Stimulated activated CD4-positive, alpha-beta T cell treated with anti-CD3 and anti-CD28 coated beads, Interleukin-12 subunit alpha, Interleukin-12 subunit beta, amount 100 ng/mL, for 48 hours (primary cell): Measurements from ENCODE around the gene PKHD1.
A peak's percentile ranks its signal among the peaks of the same experiment; 100 is the strongest.
"Not testable (repeated sequence)": the region's sequence is repeated elsewhere in the genome, so short reads cannot be mapped to it uniquely, and the experiment has no call there.

ENCODE experiments used
- DNase-seq, 3 donors: peaks; one replicate each; pipeline ENCODE4 v3.0.0-alpha.2; 2020; ENCODE audit warnings: low read depth in 2 of 3, low spot score in 1 of 3

The PKHD1 gene

DNA sequence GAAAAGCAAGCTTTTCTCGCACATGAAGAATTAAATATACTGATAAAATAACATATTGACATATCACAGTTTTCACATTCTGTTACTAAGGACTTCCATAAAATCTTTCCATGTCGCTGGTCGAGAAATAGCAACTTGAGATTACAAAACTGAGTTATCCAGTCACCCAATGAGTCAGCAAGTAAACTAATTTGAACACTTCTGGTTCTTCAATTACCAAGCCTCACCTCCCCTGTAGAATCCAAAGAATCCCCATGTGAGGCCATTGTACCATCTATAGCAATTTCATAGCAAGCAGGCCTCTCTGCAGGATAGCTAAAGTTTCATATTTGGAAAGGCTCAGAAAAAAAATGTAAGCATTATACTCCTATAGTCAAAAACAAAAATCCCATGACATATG, 87.3 kb downstream of the PKHD1 start:
- DNase-seq: no peak

DNA sequence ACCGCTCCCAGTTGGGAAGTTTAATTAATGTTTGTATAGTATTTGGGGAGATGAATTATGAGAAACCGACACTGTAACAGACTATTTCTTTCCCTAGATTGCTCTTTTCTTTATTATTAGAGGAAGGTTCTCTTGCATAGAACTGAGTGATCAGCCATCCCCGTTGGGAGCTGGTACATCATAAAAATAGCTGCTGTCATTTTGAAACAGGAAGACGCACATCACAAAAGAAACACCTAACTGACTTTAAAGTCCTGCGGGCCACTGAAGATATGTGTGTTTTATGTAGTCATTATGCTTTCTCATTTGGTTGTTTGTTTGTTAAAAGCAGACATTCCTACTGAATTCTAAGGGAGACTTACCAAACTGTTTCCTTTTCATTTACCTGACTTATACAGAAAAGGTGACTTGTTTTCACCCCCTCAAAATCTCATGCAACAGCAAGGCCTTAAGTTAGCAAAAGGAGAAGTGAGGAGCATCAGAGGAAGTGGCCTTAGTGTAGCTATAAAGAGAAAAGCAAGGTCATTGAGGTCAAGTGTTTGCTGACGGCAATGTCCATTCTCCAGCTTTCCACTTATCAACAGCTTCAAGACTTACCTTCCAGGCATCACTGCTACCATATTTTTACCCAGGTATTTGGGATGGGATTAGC, 91.0 kb downstream of the PKHD1 start:
- no peak for DNase-seq

DNA sequence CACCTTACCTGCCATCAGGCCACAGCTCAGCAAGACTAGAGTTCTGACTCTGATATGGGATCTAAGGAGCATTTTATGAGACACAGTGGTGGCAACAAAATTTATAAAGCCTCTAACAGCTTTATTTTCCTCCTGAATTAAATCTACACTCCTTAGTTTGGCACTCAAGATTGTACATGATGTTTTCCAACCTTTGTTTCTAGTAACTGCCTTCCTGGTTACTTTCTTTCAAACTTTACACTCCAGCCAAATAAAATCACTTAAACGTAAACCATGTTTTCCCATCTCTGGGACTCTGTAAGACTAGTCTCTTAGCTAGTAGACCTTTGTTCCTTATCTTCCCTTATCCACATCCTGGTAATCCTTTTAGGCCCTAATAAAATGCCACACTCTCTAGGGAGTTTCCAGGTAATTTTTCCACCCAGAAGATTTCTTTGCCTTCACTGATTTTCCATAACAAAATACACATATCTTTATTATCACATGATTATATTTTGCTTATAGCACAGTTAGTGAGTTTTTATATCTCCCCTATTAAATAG, 92.1 kb downstream of the PKHD1 start:
- no peak for DNase-seq

DNA sequence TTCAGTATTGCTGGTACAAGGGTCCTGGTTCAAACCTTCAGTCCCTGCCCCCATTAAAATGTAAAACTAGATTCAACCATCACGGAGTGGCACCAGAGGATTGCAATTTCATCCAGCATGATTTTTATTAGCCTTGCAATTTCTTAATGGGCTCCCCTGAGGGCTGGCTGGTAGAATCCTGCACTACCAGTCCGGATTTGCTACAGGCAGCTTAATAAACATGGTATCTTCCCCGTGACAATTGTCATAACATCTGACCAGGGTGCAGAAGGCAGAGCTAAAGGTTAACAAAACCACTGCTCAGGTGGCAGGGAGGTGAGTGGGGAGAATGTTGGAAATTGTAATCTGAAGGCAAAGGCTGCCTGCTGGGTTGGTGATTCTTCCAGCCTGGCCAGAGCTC, 94.5 kb downstream of the PKHD1 start:
- DNase-seq: no peak

DNA sequence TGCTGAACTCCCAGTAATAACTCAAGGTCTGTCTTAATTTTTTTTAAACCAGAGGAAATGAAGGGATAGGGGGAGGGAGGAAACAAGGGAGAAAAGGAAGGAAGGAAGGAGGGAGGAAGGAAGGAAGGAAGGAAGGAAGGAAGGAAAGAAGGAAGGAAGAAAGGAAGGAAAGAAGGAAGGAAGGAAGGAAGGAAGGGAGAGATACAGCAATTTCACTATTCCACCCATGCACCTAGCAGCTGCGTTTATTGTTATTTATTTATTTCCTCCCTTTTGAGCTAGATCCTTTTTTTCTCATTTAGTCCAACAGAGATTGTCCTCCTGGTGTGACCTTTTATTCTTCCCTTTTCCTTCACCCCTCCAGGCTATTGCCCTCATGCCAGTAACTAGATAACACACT, 97.6 kb downstream of the PKHD1 start:
- DNase-seq: no peak

DNA sequence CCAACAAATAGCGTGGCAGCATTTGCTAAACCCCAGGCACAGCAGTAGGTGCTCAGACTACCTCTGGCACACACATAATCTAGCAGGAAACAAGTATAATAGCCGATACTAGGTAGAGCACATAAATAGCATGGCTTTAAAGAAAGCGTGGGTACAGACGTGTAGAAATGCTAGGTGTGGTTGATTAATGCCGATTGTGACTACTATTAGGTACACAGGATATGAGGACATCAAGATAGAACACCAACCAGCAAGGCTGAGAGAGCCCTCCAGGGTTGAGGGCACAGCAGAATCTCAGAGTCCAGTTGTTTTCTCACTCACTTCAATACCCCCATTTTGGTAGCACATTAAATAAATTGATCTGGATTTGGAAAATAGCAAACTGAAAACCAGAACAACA, 100.5 kb downstream of the PKHD1 start:
- DNase-seq: no peak

DNA sequence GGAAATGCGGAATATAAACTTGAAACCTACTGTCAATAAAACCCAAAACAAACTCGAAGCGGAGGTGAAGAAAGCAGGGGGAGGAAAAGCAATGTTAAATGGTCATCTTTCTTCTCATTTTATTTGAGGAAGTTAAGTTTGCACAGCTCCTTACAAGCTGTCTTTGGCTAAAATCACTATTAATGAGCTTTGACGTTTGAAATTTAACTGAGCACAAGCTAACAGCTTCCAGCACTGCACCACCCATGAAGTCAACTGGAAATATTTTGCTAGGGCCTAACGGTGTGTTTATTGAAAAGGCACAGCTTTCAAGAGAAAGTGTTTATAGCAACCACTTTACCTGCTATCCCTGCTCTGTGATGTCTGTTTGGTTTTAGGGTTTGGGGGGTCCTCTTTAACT, 103.8 kb downstream of the PKHD1 start:
- DNase-seq: no peak

DNA sequence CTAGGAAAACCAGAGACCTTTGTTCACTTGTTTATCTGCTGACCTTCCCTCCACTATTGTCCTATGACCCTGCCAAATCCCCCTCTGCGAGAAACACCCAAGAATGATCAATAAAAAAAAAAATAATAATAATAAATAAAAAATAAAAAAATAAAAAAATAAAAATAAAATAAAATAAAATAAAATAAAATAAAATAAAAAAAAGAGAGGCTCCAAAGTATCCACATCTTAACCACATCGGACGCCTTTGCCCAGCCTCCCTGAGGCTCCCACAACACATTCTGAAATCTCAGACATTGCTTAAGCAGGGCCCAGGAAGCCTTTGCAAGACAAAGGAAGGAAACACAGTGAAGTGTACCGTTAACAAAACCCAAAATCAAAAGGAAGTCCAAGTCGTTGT, 104.7 kb downstream of the PKHD1 start:
- not testable (repeated sequence) for DNase-seq

DNA sequence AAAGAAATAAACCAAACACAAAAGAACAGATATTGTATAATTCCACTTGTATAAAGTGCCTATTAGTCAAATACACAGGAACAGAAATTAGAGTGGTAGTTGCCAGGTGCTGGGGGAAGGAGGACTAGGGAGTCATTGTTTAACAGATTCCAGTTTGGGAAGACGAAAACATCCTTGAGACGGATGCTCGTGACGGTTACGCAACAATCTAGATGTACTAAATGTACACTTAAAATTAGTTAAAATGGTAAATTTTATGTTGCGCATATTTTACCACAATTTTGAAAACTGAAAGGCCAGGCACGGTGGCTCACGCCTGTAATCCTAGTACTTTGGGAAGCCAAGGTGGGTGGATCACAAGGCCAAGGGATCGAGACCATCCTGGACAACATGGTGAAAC, 111.0 kb downstream of the PKHD1 start:
- no peak for DNase-seq

DNA sequence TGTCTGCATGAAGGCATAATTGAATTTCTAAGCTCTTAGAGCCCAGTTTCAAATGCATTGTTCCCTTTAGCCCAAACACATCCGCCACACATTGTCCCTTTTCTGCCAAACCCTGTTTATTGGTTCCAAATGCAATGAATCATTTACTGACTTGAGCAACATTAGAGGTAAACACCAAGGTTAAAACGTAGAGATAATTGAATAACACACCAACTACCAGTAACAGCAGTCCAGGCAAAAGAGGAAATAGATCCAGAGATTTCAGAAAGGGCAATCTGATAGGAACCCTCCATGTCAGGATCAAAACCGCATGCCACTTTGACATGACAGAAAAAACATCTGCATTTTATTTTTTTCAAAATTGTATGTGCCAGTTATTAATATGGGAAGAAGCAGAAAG, 114.8 kb downstream of the PKHD1 start:
- DNase-seq: no peak

DNA sequence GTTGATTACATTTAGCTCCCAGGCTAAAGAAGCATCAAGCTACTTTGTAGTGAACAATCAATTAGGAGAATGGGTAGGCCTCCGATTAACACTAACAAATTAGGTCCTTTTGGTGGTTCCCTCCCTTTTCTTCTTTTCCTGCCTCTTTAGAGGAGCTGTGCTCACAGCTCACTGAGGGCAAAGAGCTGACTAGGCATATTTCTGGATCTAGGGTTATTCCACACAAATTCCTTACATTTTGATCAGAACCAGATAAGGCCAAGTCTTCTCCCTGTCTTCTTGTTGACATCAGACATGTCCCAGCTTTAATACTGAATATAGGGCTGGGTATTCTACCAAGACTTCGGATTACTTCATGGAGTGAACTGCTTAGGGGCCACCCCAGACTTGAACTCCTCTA, 119.1 kb downstream of the PKHD1 start:
- DNase-seq: no peak

DNA sequence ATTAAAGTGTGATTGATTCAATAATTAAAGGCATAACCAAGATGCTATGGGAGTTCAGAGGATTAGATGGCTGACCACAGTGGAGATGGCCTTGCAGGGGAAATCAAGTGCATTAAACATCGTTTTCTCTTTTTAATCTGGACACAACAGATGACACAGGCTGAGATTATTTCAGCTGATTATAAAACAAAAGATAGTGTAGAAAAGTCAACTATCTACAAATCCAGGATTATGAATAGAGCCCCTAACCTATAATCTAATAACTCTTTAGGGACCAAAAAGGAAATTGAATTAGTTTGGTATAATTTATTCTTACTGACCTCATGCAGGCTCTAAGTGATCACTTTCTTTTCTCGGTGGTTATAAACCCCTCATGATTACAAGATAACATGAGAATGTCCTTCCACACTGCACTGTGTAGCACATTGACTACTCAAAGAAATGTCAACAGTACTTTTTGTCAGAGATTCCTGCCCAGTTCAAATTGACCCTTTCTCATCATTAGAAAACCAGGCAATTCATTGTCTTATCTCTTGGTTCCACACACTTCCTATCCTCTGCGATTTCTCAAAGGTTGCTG, 122.1 kb downstream of the PKHD1 start:
- DNase-seq: no peak

DNA sequence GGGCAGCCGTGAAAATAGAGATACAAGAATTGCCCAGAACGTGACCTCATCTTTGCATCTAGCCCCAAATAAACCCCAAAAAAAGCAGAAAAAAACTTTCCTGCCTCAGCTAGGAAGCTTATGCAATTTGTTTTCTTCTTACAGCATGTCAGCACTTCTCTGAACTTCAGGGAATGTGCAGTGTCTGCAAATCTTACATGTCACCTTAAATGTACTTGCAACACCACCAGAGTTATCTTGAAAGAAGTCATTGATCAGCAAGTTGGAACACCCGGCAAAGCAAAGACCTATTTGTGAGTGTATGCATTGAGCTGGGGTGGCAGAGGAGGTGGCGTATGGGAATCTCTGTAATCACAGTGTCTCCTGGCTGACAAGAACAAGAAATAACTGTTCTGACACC, 123.4 kb downstream of the PKHD1 start:
- no peak for DNase-seq

DNA sequence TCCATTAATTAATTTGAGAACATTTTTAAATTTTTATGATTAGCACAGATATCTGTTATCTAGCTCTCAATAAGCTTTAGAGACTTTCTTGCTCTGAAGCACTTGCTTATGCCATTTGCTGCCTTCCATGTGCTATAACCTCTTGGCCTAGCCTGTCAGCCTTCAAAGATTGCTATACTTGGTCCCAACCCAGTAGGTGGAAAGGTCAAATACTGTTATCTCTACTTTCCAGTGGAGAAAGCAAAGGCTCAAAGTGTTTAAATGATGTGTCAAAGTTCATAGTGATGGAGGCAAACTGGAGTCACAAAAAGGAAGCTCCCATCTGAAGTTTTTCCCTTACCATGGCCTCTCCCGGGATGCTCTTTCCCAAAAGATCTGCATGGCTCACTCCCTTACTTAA, 125.1 kb downstream of the PKHD1 start:
- DNase-seq: no peak

DNA sequence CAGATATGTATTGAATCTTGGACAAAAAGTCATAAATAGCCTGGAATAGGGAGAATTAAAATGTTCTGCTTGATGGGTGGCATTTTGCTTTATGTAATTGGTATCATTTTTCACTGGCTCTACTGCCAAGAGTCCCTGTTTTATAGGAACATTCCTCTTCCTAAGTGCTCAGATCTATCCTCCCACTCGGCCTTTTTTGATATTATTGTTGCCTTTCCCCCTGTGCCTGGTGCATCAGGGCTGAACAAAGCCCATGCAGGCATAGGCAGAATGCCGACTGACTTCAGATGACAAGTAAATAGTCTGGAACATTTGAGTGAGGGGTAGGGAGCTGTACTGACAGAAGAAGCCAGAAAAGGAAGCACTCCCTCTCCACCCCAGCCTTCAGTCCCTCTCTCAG, 127.0 kb downstream of the PKHD1 start:
- DNase-seq: no peak

DNA sequence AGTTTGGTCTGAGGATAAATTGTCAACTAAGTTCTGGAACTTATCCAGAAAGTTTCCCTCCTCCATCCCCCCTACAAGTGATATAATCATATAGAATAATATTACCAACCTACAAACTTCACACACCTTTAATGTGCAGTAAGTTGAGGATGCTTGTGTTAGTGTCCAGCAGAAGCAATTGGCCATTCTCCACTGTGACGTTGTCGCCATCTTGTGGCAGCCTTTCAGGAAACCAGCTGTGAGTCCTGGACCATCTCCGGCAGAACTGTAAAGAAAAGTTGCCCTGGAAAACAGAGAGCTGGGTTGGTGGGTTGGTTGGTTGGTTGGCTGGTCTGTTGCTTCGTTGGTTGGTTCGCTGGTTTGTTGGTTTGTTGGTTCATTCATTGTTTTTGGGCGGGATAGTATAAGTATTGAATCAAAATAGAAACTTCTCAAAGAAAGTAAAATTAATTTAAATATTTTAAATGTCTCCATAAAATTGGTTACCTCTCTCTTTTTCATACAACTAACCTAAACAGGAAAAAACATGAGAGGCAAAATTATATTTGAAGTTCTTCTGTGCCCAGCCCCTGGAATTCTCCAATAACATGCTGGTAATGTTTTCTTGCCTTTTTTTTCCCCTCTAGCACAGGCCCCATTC, 127.5 kb downstream of the PKHD1 start:
- DNase-seq: peak; percentile 4 to 28 (median 27)

DNA sequence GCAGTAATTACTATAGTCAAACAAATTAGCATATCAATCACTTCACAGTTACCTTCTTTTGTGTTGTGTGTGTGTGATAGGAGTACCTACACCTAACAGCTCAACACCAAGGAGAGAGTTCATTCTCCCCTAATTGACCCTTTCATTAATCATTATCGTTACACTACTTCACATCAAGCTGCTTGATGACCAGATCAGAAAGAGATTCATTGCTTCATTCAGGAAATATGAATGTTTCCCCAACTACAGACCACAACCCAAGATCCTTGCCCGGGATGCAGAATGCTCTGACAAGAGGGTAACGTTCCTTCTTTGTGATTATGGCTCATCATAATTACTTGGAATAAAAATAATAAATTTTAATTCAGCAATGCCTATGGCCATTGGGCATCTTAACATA, 132.7 kb downstream of the PKHD1 start:
- no peak for DNase-seq

DNA sequence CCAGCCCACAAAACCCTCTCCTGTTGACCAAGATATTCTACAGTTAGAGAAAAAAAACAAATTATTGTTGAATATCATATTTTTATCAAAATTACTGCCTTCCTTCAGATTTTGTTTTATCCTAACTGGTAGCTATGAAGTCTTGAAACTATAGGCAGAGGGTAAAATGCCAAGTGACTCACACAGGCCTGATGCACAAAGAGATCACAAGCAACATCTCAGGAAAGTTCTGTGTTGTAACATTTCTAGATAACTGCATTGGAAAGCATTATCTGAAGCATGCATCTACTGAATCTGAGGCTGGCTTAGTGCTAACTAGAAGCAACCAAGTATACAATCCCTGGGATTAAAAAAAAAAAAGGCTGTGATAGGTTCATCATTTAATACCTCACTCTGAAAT, 134.2 kb downstream of the PKHD1 start:
- no peak for DNase-seq

DNA sequence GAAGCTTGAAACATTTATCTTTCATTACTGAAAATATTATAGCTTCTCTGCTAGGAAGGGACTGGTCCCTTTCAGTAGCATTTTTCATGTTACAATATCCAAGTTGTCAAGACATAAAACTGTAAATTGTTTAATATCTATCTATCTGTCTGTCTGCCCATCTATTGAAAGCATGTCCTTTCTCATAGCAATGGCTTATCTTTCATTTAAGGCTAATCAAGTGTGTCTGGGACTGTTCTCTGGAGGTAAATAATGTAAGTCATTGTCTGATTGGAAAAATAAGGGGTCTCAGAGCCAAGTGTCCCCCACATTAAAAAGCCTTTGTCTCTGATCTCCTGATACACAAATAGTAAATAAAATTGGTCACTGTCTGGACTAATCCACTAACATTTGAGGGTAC, 135.5 kb downstream of the PKHD1 start:
- no peak for DNase-seq

DNA sequence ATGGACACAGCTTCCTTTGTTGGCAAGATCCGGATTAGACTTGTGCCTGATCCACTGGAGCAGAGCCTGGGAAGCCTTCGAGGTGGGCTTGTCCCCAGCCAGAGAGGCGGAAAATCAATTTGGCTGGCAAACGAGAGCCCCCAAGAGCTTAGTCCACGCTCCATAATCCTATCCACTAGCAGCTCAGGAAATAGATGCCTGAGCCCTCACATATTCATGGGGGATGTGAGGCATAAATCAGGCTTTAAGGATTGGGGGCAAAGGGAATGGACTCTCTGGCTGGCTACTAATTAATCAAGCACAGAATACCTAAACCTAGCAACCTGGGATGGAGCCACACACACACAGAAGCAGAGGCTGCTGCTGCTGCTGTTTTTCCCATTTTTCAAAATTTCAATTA, 137.9 kb downstream of the PKHD1 start:
- DNase-seq: no peak

DNA sequence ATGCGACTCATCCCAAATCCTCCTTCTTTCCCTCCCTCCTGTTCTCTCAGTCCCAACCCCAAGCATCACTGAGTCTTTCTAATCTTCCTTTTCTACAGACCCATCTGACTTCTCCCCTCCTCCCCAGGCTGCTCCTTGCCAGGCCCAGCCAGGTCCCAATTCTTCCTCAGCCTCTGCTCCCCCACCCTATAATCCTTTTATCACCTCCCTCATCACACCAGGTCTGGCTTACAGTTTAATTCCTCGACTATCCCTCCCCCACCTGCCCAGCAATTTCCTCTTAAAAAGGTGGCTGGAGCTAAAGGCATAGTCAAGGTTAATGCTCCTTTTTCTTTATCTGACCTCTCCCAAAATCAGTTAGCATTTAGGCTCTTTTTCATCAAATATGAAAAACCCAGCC, 147.7 kb downstream of the PKHD1 start:
- not testable (repeated sequence) for DNase-seq

DNA sequence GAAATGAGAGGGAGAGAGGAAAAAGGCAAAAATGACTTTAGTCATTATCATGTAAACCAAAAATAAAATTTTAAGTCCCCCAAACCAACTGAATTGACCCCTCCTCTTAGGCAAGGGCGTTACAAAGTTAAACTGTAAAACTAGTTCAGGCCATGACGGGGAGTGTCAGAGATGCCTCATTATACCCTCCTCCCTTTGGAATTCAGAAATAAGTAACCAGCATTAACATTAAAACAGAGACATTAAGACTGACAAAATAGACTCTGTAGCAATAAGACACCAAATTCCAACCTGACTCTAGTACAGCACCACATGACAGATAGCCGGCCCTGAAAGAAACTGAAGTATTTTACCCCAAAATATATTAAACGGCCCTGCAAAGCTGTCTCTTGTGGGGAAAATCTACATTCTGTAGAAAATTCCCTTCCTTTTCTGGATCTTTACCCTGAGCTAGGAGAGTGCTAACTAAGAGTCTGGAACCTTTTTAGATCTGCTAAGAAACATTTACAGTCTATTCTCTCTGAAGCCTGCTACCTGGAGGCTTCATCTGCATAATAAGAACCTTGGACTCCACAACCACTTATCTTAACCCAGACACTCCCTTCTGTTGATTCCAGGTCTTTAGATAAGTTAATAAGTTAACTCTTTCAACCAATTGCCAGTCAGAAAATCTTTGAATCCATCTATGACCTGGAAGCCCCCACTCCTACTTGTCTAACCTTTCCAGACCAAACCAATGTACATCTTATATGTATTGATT, 150.7 kb downstream of the PKHD1 start:
- DNase-seq: no peak
